Measurements from ENCODE around the gene ERCC6.

- no peak for TF ChIP-seq CTCF (IDR thresholded peaks at IDR 0.05)
- no peak for TF ChIP-seq POLR2A (IDR thresholded peaks at IDR 0.05)
Observed at GRCh38 chr10:49572594-49573114, 33.7 kb upstream of the ERCC6 start.
